ENCODE data around the gene TSPAN18.

The TSPAN18 gene

GRCh38 chr11:44754876-44755555, 28.3 kb downstream of the TSPAN18 start:
- TF ChIP-seq PRDM4 (tag by site-specific recombination; IDR thresholded peaks at IDR 0.05) (no peak), HIC1 (tag by site-specific recombination; IDR thresholded peaks at IDR 0.05) (no peak), PRDM10 (tag by site-specific recombination; IDR thresholded peaks at IDR 0.05) (no peak), ZBTB26 (tag by site-specific recombination; optimal IDR thresholded peaks at IDR 0.05) (no peak), ZFP69B (tag by site-specific recombination; IDR thresholded peaks at IDR 0.05) (no peak), ZNF132 (tag by site-specific recombination; IDR thresholded peaks at IDR 0.05; ENCODE audit: borderline replicate concordance) (no peak), ZNF391 (tag by site-specific recombination; IDR thresholded peaks at IDR 0.05; ENCODE audit: borderline replicate concordance, low read depth) (no peak), SP7 (tag by site-specific recombination; IDR thresholded peaks at IDR 0.05) (no peak)
- POLR2A ChIA-PET: no interaction called here
- CTCF ChIA-PET: no interaction called here

GRCh38 chr11:44755556-44756523, 29.1 kb downstream of the TSPAN18 start:
- CTCF ChIA-PET: no interaction called here
- H3K36me3 ChIP-seq (ENCODE audit: control insufficient read depth in 2 of 2, insufficient read depth in 1 of 2, low read length in 2 of 2): no peaks in the 10 kb centered on the region
- H3K4me1 ChIP-seq (ENCODE audit: control insufficient read depth, insufficient read depth, low read length): no peaks in the 10 kb centered on the region; the same call in 1 of the 2 replicates
- no peak overlapping the region for H3K4me3 ChIP-seq (ENCODE audit: low read depth, low read length)
- POLR2A ChIA-PET: no interaction called here
- no peaks in the 10 kb centered on the region for H3K9me3 ChIP-seq (ENCODE audit: control insufficient read depth, insufficient read depth, low read depth, low read length)
- no peak overlapping the region for H3K27ac ChIP-seq (ENCODE audit: extremely low read depth, low read depth, low read length)
- TF ChIP-seq ZNF449 (tag by site-specific recombination; IDR thresholded peaks at IDR 0.05) (no peak), ZNF518A (tag by site-specific recombination; conservative IDR thresholded peaks at IDR 0.05; ENCODE audit: low read depth) (no peak), ZIC2 (tag by site-specific recombination; IDR thresholded peaks at IDR 0.05) (no peak), GLIS2 (tag by site-specific recombination; IDR thresholded peaks at IDR 0.05) (no peak), ZBTB26 (tag by site-specific recombination; optimal IDR thresholded peaks at IDR 0.05) (no peak)

More at GRCh38 chr11:44754876-44755555, 28.3 kb downstream of the TSPAN18 start:
- no peaks in the 10 kb centered on the region for H3K4me1 ChIP-seq (ENCODE audit: control insufficient read depth, insufficient read depth, low read length)
- H3K9me3 ChIP-seq (ENCODE audit: control insufficient read depth, insufficient read depth, low read depth, low read length): no peaks in the 10 kb centered on the region
- no peaks in the 10 kb centered on the region for H3K36me3 ChIP-seq (ENCODE audit: control insufficient read depth in 2 of 2, insufficient read depth in 1 of 2, low read length in 2 of 2)
- no peak overlapping the region for H3K4me3 ChIP-seq (ENCODE audit: low read depth, low read length)
- H3K27ac ChIP-seq (ENCODE audit: extremely low read depth, low read depth, low read length): no peak overlapping the region
